Motor neuron (in vitro differentiated cells): ENCODE measurements around the gene CLMP. TPM values are rescaled to one million over a fixed set of nuclear protein-coding genes. Genes with fewer than 3 reads are reported as not detected.
"Not testable (repeated sequence)": the region's sequence is repeated elsewhere in the genome, so short reads cannot be mapped to it uniquely, and the experiment has no call there.

Experiments
- ATAC-seq, 8 experiments: fragments of 200-7000 bp; cut with Tn5 transposase; replicated peaks in 6 of 8; 2 replicates each; pipeline ENCODE4 v1.8.0; 2021; ENCODE audit warnings: mild to moderate bottlenecking in 8 of 8, moderate library complexity in 8 of 8
- H3K27ac ChIP-seq, 2 donors: fragments of 250-450 bp; sonication (Bioruptor Pico); 2 replicates each; pipeline ENCODE4 v1.9.0; 2021; ENCODE audit warnings: antibody characterized with exemption in 2 of 2, mild to moderate bottlenecking in 2 of 2, moderate library complexity in 1 of 2
- H3K4me1 ChIP-seq, 2 donors: fragments of 250-450 bp; sonication (Bioruptor Pico); replicated peaks in 1 of 2; 2 replicates each; pipeline ENCODE4 v1.6.1; 2021; ENCODE audit warnings: antibody characterized with exemption in 2 of 2, mild to moderate bottlenecking in 2 of 2, moderate library complexity in 1 of 2
- H3K4me3 ChIP-seq, 5 donors: fragments of 250-450 bp; sonication (Bioruptor Pico); 2 replicates each; pipeline ENCODE4 v1.9.0; 2021; ENCODE audit warnings: antibody characterized with exemption in 5 of 5, mild to moderate bottlenecking in 5 of 5, moderate library complexity in 4 of 5
- WGBS, 10 experiments: fragments of 450-650 bp; shearing (Covaris generic); methylation state at CpG; one replicate each; pipeline ENCODE4 v1.0.0; 2022; 5-methylcytosine and 5-hydroxymethylcytosine counted together
- in situ Hi-C, 9 experiments: fragments of 400-800 bp; cut with MboI; loops; one replicate each; pipeline ENCODE4 v1.15.0; 2021; ENCODE audit warnings: low sequenced_read_pairs in 9 of 9, low pct_unique_long_range_greater_than_20kb in 2 of 9; ENCODE audit not compliant: unreplicated experiment in 9 of 9
- total RNA-seq, 8 experiments: library from RNA; unstranded; fragments of 300-600 nt; gene quantifications; 2 replicates each; pipeline versions ENCODE4 v1.2.3 to v1.2.4, GENCODE V29; 2022

CLMP gene
- total RNA-seq, 8 experiments from 2014 or later = 2.1 to 21.4 (median 14.1) TPM

GRCh38 chr11:123214396-123214795 is 19.3 kb upstream of the CLMP start:
- WGBS, 10 experiments = 27 to 100% (median 72%) methylated on average over 1 to 4 of the region's 4 CpGs
- Histone ChIP-seq H3K4me1 (peaks cover 17 to 28% of the 10 kb centered on the region in 2 donors), H3K27ac (no peak overlapping the region)

DNA sequence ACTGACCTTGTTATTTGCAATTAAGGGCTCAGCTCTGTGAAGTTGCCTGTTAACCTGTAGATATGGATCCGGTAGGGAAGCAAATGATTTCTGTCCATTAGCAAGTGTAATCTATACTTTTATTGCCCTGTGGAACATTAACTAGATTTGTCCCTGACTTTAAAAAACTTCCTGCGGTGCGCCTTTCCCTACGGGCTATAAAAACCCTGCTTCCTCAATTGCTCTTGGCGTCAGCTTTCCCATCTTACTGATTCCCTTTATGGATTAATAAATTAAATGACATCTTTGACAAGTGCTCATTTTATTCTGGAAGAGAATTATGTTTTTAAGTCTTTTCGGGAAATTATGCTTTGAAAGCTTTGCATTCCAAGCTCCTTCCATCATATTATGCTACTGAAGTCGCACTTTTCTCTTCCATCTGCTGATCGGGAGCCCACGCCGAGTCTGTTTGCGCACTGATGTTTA is 18.3 kb upstream of the CLMP start:
- no peak overlapping the region for H3K27ac ChIP-seq
- in situ Hi-C loops = no loop called here
- ATAC-seq = peak in 1 of 8 experiments; percentile 13
- 33 to 95% (median 63%) methylated on average over 2 to 11 of the region's 11 CpGs for WGBS, 10 experiments
- peaks cover 16 to 27% of the 10 kb centered on the region in 2 donors for H3K4me1 ChIP-seq
- H3K4me3 ChIP-seq = no peak overlapping the region

More at GRCh38 chr11:123214396-123214795, 19.3 kb upstream of the CLMP start:
- no peak for ATAC-seq
- no peak overlapping the region for H3K4me3 ChIP-seq
- in situ Hi-C loops = no loop called here

GRCh38 chr11:123212406-123212805 is 17.4 kb upstream of the CLMP start:
- Histone ChIP-seq H3K4me3 (no peak overlapping the region), H3K27ac (no peak overlapping the region), H3K4me1 (peaks cover 13 to 28% of the 10 kb centered on the region in 2 donors)
- in situ Hi-C loops = no loop called here
- 0 to 88% (median 80%) methylated on average over 1 of the region's 1 CpG; no CpG with 5 or more reads in 5 of the 10 experiments for WGBS, 10 experiments
- ATAC-seq = no peak

DNA sequence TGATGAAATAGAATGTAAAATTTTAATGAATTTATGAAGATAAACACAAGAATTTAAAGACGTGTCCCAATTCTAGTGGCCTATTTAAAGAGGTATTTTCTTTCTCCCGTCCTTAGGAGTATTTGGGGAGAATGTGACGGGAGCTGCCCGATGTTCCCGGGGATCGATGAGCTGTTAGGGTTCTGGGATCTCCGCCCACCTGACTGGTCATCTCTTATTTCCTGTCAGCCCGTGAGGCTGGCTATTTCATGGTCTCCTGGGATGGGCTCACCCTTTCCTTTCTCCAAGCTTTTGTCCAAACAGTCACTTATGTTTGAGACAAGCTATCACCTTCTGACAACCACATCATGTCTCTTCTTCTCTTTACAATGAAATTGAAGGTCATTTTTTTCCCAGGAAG is 16.9 kb upstream of the CLMP start:
- no peak overlapping the region for H3K4me3 ChIP-seq
- ATAC-seq = no peak
- in situ Hi-C loops = no loop called here
- no peak overlapping the region for H3K27ac ChIP-seq
- peaks cover 17 to 32% of the 10 kb centered on the region in 2 donors for H3K4me1 ChIP-seq
- WGBS, 10 experiments = 27 to 100% (median 53%) methylated on average over 1 to 8 of the region's 8 CpGs; no CpG with 5 or more reads in 2 of the 10 experiments

- 31 to 90% (median 62%) methylated on average over 1 to 10 of the region's 11 CpGs; no CpG with 5 or more reads in 1 of the 10 experiments for WGBS, 10 experiments
- Histone ChIP-seq H3K27ac (no peak overlapping the region), H3K4me3 (no peak overlapping the region), H3K4me1 (peaks cover 21 to 37% of the 10 kb centered on the region in 2 donors)
- in situ Hi-C loops = no loop called here
- ATAC-seq = no peak
These were observed 16.3 kb upstream of the CLMP start for GRCh38 chr11:123211149-123211852.

DNA sequence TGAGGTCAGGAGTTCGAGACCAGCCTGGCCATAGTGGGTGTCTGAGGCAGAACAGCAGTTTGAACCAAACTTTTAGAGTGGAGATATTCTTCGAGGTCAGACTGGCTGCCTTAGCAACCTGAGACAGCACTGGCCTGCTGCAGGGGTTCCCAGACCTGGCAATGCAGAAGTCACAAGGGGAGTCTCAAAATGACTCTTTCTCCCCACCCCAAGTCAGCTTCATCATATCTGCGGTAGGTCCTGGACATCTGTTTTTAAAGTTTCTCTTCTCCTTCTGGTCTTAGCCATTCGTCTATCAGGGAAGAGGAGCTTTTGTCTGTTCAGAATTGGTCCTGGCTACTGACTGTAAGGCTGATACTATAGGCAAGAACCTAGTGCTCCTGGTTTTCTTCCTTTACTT is 14.5 kb upstream of the CLMP start:
- no peak overlapping the region for H3K27ac ChIP-seq
- in situ Hi-C loops = no loop called here
- no peak for ATAC-seq
- 68 to 100% (median 94%) methylated on average over 1 to 3 of the region's 4 CpGs; no CpG with 5 or more reads in 3 of the 10 experiments for WGBS, 10 experiments
- no peak overlapping the region for H3K4me3 ChIP-seq
- H3K4me1 ChIP-seq = peaks cover 21 to 37% of the 10 kb centered on the region in 2 donors

- ATAC-seq = peak in 5 of 8 experiments; percentile 56 to 71 (median 58)
- H3K27ac ChIP-seq = peak overlapping the region; percentile 56 to 60
- 0 to 100% (median 72%) methylated on average over 1 to 7 of the region's 10 CpGs; no CpG with 5 or more reads in 1 of the 10 experiments for WGBS, 10 experiments
- H3K4me1 ChIP-seq = peaks cover 38 to 46% of the 10 kb centered on the region in 2 donors
- in situ Hi-C loops = no loop called here
- H3K4me3 ChIP-seq = no peak overlapping the region
These were observed 11.9 kb upstream of the CLMP start for GRCh38 chr11:123206791-123207434.

DNA sequence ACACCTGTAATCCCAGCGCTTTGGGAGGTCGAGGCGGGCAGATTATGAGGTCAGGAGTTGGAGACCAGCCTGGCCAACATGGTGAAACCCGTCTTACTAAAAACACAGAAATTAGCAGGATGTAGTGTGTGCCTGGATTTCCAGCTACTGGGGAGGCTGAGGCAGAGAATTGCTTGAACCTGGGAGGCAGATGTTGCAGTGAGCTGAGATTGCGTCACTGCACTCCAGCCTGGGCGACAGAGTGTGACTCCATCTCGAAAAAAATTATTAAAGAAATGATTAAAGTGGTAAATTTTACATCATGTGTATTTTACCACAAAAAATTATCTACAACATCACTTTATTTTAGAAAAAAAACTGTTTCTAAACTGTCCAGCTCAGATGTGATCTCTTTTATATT is 11.0 kb upstream of the CLMP start:
- H3K27ac ChIP-seq, in situ Hi-C loops, H3K4me3 ChIP-seq, ATAC-seq: not testable (repeated sequence)
- H3K4me1 ChIP-seq = peaks cover 41 to 48% of the 10 kb centered on the region in 2 donors
- 20 to 94% (median 86%) methylated on average over 1 to 3 of the region's 7 CpGs; no CpG with 5 or more reads in 4 of the 10 experiments for WGBS, 10 experiments

DNA sequence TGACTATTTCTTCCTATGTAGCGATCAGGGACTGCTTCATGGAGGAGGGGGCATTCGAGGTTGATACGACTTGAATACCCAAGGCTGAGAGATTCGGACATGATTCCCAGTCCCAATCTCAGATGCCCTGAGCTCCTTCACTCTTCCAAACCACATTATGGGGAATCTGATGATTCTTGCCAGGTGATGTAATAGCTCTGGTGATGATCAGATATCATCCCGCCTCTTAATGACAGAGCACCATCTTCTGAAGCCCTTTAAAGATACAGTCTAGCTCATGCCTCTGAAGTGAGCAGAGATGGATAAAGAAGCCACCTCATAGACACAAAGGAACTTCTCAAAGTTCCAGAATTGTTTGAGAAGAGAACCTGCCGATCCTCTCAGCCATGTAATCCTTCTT is 8.9 kb upstream of the CLMP start:
- in situ Hi-C loops = no loop called here
- ATAC-seq = no peak
- Histone ChIP-seq H3K27ac (peak overlapping the region in 1 of 2 donors; percentile 55), H3K4me1 (peaks cover 41 to 53% of the 10 kb centered on the region in 2 donors), H3K4me3 (no peak overlapping the region)
- WGBS, 10 experiments = 40 to 100% (median 97%) methylated on average over 1 to 6 of the region's 6 CpGs; no CpG with 5 or more reads in 2 of the 10 experiments

GRCh38 chr11:123203471-123203870 is 8.4 kb upstream of the CLMP start:
- no peak for ATAC-seq
- Histone ChIP-seq H3K4me1 (peaks cover 41 to 53% of the 10 kb centered on the region in 2 donors), H3K27ac (peak overlapping the region; percentile 55 to 72), H3K4me3 (no peak overlapping the region)
- in situ Hi-C loops = no loop called here
- WGBS, 10 experiments = 17 to 100% (median 65%) methylated on average over 1 to 3 of the region's 4 CpGs; no CpG with 5 or more reads in 2 of the 10 experiments

- H3K27ac ChIP-seq = peak overlapping the region; percentile 55 to 72
- peaks cover 40 to 48% of the 10 kb centered on the region in 2 donors for H3K4me1 ChIP-seq
- no peak overlapping the region for H3K4me3 ChIP-seq
- 0 to 90% (median 23%) methylated on average over 2 to 8 of the region's 10 CpGs; no CpG with 5 or more reads in 2 of the 10 experiments for WGBS, 10 experiments
- peak in 5 of 8 experiments; percentile 78 to 93 (median 89) for ATAC-seq
- in situ Hi-C loops = no loop called here
These were observed 7.4 kb upstream of the CLMP start for GRCh38 chr11:123202155-123203151.

DNA sequence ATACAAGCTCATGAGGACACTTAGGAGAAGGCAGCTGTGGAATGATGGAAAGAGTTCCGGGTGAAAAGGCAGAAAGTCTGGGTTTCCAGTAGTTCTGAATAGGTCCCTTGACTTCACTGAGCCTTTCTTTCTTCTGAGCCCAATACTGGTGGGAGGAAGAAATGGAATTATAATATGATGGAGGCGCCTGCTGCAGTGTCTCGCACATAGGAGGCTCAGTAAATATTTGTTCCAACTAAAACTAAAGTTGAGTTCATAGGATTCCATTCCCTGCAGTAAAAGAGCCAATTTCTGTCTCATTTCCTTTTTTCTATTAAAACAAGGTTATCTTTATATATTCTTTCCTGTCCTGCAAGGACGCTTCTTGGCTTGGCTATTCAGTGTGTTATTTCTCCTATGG is 5.2 kb upstream of the CLMP start:
- H3K4me1 ChIP-seq = peaks cover 38 to 46% of the 10 kb centered on the region in 2 donors
- no peak for ATAC-seq
- no peak overlapping the region for H3K4me3 ChIP-seq
- no peak overlapping the region for H3K27ac ChIP-seq
- in situ Hi-C loops = no loop called here
- WGBS, 10 experiments = 87 to 100% (median 100%) methylated on average over 1 to 4 of the region's 4 CpGs; no CpG with 5 or more reads in 5 of the 10 experiments
